ENCODE data around the gene TBX20.
"Not testable (repeated sequence)": the region's sequence is repeated elsewhere in the genome, so short reads cannot be mapped to it uniquely, and the experiment has no call there.

TBX20 gene

DNA sequence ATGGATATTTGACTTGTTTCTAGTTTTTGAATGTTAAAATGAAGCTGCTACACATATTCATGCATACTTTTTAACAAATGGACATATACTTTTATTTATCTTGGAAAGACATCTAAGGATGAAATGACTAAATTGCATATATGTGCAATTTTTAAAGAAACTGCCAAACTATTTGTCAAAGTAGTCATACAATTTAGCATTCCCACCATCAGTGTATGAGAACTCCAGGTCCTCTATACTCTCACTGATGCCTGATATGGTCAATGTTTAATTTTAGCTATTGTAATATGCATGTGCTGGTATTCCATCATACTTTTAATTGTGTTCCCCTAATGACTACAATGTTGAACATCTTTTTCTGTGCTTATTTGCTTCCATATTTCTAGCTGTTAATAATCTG, 47.0 kb downstream of the TBX20 start:
- not testable (repeated sequence) for DNase-seq

DNA sequence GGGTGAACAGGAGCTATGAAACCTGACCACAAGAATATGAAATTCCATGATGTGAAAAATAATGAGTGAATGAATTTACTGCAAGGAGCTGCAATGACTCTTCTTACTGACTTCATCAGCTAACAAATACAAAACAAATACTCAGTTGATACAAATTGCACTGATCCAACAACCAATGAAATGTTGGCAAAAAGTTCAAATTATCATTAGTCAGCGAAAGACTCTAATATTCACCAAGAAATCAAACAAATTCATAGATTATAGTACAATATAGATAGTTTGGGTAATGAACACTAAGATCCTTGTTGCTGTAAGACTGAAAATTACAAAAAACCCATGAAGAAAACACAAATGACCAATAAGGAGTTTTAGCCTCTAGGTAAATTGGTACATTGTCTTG, 49.0 kb downstream of the TBX20 start:
- not testable (repeated sequence) for DNase-seq

- DNase-seq = not testable (repeated sequence)
These were observed 49.9 kb downstream of the TBX20 start for GRCh38 chr7:35204031-35204430.

DNA sequence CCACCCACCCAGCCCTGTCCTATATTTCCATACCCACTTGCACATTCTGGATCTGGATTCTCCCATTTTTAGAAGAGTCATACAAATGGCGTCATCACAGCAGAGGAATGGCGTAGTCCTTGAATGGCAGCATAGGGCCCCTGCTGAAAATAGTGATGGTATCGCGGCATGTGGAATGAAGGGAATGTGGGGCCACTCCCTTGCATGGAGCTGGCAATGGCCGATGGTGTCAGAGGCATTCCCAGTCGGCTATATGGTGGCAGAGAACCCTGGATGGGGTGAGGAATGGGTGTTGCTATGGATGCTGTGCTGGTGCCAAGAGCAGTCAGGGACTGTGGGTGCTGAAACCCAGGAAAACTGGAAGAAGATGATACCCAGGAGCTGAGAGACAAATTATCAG, 51.5 kb downstream of the TBX20 start:
- not testable (repeated sequence) for DNase-seq

DNA sequence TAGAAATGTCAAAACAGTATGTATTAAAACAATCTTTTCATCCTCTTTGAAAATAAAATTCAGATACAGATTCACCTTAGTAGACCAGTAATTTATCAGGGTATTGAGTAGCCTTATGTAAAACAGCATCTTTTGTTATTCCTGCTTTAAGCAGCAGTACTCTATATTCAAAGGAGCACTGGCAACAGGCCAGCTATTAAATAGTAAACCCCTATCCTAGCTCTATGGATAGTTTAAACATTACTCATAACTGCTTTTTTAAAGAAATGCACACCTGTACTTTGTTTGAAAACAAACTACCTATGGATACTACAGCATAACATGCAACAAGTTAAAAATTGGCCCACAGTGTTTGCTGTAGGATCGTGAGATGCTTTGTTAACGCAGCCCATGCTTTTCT, 53.7 kb downstream of the TBX20 start:
- not testable (repeated sequence) for DNase-seq

- DNase-seq = not testable (repeated sequence)
These were observed 55.3 kb downstream of the TBX20 start for GRCh38 chr7:35198370-35199140.

- DNase-seq = not testable (repeated sequence)
These were observed 62.3 kb downstream of the TBX20 start for GRCh38 chr7:35191571-35191970.

- not testable (repeated sequence) for DNase-seq
These were observed 63.6 kb downstream of the TBX20 start for GRCh38 chr7:35190146-35190773.

- DNase-seq = not testable (repeated sequence)
These were observed 67.1 kb downstream of the TBX20 start for GRCh38 chr7:35186751-35187150.

GRCh38 chr7:35185908-35186731, 67.8 kb downstream of the TBX20 start:
- DNase-seq = no peak

DNA sequence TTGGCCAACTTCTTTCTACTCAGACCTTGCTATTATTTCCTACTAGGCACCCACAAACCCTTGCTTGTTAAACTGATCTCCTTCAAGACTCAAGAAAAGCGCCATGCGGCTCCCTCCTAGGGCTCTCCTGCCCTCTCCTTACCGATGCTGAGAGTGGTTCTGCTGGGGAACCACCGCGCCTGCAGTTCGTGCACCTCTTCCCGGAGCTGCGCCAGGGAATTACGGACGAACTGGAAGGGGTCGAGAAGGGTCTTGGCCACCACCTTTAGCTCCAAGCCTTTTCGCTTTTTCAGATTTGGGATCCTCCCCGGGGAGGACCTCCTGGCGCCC, 68.4 kb downstream of the TBX20 start:
- not testable (repeated sequence) for DNase-seq

DNA sequence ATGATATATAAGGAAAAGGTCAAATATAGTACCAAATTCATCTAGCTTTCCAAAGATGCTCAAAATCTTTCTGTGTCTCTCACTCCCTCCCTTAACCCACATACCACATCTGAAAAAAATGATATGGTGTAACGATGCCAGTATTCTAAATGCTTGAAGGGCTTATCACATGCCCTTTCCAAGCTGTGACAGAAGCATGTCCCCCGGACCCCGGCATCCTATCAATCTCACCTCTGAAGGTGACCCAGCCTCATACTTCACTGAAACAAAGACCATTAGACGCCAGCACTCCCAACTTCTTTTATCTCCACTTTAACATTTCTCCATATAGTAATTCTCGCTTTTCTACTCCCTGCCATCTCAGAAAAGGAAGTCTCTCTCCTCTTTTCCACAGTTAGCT, 68.9 kb downstream of the TBX20 start:
- DNase-seq = not testable (repeated sequence)

DNA sequence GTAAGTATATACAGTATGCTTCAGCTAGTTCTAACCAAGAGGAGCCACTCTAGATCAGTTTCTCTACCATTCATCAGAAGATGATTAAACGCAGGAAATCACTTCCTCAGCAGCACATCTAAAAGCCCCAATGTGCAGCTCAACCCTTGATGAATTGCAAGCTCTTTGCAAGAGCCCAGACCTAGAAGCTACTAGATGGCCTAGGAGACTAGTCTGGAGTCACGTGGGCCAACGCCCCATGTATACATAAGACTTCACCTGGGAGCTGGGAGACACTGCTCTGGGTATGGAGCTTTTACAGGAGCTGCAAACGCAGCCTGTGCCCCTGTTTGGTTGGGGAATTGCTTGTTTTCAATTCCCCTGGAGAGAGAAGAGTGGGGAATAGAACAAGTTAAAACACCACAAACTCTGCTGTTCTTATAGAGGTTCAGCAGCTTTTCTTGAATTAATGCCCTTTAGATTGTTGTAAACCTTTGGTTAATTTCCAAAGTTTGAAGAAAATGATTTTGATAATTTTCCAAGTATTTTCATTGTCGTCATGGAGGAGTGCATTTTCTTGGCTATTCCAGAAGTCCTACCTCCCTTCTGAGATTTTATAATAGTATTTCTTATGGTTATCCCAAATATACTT, 69.9 kb downstream of the TBX20 start:
- not testable (repeated sequence) for DNase-seq

GRCh38 chr7:35180665-35181064, 73.2 kb downstream of the TBX20 start:
- not testable (repeated sequence) for DNase-seq

GRCh38 chr7:35173176-35173575, 80.7 kb downstream of the TBX20 start:
- DNase-seq = not testable (repeated sequence)

- DNase-seq = not testable (repeated sequence)
These were observed 81.8 kb downstream of the TBX20 start for GRCh38 chr7:35172131-35172530.

DNA sequence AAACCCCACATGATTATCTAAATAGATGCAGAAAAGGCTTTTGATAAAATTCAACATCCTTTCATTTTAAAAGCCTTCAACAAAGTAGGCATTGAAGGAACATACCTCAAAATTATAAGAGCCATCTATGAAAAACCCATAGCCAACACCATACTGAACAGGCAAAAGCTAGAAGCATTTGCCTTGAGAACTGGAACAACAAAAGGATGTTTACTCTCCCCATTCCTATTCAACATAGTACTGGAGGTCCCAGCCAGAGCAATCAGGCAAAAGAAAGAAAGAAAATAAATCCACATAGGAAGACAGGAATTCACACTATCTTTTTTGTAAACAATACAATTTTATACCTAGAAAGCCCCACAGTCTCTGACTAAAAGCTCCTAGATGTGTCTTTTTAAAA, 86.2 kb downstream of the TBX20 start:
- not testable (repeated sequence) for DNase-seq

- DNase-seq = not testable (repeated sequence)
These were observed 86.7 kb downstream of the TBX20 start for GRCh38 chr7:35167158-35167557.

- not testable (repeated sequence) for DNase-seq
These were observed 92.7 kb downstream of the TBX20 start for GRCh38 chr7:35161059-35161740.

All from AML-193 (cell line).